ENCODE measurements around the gene SEMA4D.

Gene SEMA4D

DNA sequence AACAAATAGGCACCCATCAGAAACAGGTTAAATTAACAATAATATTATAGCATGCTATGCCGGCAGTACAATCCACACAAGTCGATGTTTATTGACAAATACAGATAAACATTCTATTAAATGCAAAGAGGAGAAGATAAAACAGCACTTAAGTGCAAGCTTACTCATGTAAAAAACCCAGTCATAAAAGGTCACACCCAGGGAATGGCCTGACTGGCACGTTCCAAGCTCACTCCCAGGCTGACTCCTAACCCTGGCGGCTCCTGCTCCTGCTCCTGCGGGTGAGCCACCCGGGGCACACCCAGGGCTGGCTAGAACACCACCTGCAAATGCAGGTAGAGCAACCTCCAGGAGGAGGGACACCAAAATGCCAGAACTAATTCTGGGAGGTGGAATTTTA is 66.9 kb downstream of the SEMA4D start:
- no peak for DNase-seq (ENCODE audit: low read depth in 2 of 2)

DNA sequence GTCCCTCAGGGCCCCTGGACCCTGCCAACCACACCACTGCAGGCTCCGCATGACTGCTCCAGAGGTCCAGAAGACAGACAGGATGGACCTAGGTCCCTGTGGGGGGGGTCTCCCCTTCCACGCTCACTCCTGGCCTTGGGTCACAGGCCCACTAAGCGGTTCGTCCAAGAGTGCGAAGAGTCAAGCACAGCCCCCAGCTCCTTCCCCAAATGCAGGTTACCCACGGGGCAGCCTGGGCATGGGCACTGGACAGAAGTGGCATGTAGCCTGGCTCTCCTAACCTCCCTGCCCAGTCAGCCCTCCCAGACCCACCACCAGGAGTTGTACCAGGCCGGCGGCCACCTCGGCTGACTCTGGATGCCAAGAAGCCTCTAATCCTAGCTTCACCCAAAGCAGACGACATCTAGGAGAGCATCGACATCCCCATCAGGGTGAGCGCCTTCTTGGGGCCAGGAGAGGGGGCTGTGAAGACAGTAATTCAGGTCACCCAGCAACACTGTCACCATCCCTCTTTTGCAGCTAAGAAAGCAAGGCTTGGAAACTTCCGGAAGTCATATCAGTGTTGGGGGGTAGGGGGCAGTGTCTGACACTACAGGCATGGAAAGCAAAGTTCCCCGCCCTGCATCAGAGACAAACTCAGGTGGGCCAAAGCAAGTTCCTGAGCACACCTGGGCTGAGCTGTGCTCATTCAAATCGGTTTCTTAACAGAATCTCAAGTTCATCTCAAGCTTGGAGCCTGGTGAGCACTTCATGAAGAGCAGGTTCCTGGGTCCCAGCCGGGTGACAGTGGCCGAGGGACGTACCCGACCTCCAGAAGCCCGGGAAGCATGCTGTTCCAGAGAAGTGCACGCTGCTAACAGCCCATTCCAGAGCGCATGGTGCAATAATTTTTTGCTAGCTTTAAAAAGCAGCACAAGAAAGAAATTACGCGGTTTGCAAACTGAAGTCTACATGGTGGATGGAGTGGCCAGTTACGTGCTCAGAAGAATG is 68.7 kb downstream of the SEMA4D start:
- DNase-seq (ENCODE audit: low read depth in 2 of 2), result no peak

DNA sequence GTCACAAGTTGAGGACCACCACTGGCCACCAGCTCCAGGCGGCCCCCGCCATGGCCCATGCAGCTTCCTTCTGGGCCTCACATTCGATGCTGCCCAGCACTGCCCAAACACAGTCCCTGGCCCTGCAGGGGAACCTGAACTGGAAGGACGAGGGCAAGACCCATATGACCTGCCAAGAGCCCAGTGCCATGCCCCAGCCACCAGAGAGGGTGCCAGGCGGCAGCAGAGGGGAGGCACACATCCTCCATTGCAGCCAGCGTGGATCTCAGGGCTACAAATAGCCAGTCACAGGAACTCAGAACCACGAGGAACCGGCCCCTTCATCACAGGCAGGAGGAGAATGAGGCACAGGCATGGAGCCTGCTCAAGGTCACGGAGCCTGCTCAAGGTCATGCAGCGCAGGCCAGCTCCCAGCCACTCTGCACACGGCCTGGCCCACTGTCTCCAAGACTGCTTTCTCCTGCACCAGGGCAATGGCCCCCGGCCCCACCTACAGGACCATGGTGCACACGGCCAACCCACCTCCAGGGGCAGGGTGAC is 69.6 kb downstream of the SEMA4D start:
- no peak for DNase-seq (ENCODE audit: low read depth in 2 of 2)

DNA sequence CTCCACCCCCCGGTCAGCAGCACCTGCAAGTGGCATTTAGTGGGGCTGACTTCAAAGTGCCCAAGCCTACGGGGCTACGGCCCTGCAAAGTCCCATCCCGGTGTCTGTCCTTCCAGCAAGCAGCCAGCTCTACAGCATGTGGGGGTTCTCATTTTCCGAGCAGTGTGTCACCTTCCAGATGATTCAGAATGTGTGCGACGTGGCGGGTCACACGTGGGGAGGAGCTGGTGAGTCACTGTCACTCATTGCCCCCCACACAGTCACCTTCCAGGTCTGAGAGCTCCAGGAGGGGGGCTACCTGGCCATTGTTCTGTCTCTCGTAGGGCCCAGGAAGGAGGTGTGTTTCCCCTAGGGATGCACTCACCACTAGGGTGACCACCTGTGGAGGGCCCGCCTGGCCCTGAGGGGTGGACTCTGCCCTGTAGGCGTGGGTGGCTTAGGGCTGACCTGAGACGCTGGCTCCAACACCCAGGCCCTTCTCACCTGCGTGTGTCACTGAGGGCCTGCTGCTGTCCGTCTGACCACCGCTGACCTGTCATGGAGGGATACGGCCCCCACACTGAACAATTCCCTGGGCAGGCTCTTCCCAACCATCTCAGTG is 70.2 kb downstream of the SEMA4D start:
- peak; percentile 65 to 74 for DNase-seq (ENCODE audit: low read depth in 2 of 2)

DNA sequence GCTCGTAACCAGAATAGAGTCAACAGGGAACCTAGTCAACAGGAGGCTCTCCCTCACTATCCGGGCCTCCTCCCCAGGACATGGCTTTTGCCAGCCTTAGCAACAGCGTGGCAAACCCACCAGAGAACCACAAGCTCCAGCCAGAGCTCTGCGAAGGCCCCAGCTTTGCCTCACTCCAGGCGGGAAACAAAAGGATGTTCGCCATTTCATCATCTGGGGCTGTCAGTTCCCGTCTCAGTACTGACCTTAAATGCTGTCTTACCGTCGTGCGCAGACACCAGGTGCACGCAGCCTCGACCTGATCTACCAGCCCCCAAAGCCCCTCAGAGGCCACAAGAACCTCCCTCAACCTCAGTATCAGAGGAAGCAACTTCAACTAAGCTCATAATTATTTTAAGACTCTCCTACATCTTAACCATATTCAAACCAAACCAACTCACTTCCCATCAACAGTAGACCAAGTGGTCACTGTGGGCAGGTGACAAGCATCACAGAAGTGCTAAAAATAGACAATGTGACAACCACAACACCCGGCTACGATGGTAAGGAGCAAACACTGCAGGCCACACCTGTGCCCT is 71.4 kb downstream of the SEMA4D start:
- DNase-seq (ENCODE audit: low read depth in 2 of 2), result peak; percentile 41 to 44

DNA sequence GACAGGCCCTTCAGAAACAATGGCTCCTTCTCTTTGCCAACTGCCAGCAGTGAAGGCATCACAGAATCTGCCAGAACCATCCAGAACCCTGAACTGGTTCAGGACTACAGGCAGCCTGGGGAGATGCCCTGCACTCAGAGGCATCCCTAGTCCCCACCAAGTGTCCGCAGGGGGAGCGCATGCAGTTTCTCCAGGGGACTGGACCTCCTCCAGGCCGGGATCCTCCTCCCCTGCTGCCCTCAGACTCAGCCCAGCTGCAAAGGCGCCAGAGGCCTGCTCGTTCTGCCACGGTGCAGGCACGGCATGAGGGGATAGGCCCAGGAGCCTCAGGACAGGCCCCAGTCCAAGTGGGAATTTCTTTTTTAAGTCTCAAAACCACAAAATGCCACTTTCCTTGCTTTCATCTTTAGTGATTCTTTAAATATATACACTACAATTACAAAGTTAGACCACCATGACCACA is 72.0 kb downstream of the SEMA4D start:
- DNase-seq (ENCODE audit: low read depth in 2 of 2), result no peak

DNA sequence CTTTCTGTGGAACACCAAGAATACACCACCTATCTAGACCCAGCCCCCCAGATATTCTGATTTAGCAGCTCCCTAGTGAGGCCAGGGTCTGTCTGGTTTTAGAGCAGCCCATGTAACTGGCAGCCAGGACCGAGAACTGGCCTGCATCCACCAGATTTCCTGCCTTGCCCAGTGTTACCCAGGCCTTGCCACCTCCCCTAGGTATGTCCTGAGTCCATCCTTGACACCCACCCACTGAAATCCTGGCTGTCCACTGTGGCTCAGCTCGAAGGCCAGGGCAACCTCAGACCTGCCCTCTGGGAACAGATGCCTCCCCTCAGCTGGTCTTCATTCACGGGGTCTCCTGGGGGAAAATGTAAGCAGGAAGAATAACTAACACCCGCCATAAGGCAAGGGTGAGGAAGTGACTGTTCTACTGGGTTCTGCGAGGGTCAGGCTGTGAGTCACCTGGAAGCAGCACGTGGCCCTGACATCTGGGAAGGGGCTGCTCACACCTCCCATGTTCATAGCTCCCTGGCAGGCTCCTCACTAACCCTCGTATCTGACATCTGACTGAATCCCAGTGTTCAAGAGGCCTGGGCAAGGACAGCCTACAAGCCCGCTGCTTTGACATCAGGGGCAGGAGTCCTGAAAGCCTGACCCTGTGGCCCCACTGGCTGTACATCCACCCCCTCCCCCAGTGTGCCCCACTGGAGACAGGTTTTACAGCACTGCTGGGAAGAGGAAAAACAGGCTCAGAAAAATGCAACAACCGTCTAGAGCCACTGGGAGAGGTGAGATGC is 72.7 kb downstream of the SEMA4D start:
- DNase-seq (ENCODE audit: low read depth in 2 of 2), result no peak

DNA sequence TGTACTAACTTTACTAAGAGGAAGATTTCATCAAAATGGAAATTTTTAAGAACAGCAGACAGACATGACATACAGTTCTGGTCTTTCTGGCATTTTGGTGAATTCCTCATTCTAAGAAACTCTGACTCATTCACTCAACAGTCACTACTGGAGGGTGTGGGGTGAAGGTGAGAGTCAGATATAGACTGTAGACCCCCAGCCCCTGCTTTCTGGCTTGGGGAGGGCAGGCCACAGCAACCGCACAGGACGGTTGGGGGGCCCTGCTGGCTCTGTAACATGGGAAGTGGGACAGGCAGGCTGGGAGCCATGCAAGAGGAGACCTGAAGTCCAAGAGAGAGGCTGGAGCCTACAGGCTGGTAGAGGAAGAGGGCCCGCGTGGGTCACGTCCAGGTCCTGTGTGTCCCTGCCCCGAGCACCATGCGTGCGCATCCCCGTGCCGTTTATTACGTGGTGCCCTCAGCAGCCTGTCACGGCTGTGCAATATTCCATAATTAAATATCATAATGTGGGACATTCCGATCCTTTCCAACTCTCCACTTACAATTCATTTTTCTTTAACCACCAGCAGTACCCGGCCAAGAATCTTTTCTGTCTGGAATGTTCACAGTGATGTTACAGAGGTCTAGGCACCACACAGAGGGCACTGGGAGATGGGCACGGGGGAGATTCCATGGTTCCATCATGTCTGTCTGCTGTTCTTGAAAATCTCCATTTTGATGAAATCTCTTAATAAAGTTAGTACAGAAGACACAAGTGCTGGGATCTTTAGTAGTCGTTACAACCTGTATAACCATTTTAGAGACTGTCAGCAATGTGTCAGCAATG is 75.5 kb downstream of the SEMA4D start:
- DNase-seq (ENCODE audit: low read depth in 2 of 2), result peak; percentile 61 to 68

DNA sequence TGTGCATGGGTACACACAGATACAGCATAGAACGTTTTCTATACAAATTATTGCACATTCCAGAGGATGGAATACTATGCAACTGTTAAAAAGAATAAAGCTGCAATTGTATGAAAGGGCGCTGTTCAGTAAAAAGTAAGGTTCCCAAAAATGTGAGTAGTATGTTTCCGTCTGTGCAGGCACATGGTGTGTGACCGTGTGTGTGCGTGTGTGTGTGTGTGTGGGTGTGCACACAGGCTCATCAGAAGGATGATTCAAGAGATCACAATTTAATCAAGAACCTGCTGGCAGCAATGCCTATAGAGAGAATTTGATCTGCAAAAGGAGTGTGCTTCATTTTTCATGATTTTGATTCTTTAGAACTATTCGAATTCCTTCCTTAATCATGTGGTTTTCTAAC is 76.3 kb downstream of the SEMA4D start:
- DNase-seq (ENCODE audit: low read depth in 2 of 2), result no peak

DNA sequence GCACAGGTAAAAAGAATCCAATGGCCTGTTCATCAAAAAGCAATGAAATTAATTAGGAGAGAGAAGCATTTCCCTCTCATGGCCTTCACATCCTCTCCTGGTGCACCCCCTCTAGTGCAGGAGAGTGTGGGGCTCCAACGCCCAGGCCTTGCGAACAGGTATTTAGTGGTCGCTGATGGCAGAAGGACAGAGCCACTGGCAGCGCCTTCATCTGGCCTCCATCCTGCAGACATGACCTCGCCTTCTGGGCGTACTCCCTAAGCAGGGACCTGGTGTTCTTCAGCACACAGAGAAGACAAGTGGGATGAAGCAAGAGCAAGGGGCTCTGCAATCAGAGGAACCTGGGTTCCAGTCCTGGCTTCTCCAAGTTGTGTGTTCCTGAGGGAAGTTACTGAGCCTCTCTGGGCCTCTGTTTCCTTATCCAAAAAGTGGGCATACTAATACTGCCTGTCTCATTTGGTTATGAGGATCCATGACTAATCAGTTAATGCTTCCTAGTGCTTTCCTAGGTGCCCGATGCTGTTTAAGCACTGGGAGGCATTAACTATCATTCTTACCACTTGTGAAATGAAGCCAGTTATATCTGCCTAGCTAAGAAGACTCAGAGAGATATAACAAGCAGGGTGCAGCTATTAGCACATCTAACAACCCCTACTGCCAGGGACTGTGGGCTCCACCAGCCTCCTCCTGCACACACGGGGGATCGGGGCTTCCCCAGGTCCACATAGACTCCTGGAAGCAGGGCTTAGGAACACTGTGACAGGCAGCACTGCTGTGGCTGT is 77.3 kb downstream of the SEMA4D start:
- DNase-seq (ENCODE audit: low read depth in 2 of 2), result no peak

DNA sequence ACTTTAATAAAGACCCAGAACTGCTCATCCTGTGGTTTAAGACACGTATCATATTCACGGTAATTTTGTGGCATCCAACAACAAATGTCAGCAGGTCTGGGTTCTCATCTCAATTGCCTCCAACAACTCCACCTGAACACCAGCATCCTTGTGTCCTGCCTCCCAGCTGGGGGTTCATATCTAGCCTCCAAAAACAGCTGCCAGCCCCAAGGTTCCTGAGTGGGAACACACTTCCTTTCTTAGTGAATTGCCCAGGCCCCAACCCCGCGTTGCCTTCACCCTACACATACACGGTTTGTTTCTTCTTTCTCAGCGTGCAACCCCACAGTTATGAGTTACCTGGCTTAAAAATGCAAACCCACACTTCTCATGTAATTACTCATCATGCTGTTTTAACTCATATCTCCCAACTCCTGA is 77.9 kb downstream of the SEMA4D start:
- DNase-seq (ENCODE audit: low read depth in 2 of 2), result no peak

DNA sequence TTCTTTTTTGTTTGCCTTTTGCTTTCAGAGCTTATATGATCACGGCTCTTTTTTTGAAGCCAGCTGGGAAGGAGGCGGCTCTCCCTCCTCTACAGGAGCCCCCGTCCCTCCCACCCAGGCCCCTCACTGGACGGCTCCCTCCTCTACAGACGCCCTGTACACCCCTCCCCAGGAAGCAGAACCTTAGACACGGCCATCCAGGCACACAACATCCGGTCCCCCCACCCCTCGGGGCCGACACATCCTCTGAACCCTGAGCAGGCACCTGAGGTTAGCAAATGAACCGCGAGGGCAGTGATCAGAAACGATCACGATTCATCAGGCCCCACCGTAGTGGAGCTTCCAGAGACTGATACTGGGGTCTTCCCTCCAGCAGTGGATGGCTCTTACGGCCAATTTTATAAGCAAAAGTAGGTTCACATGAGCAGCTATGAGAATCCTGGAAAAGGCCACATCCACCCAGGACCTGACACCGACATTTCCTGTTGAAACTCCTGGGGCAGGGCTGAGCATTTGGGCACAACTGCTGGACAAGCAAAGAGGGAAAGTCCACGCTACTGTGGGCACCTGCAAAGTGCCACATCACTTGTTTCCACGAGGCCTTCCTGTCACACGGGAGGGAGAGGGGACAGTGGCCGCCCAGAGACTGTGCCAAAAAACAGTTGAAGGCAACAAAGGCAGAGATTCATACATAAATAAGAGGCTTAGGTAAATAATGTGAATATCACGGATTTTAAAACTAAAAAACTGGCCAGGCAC is 78.9 kb downstream of the SEMA4D start:
- DNase-seq (ENCODE audit: low read depth in 2 of 2), result peak; percentile 64 to 71

DNA sequence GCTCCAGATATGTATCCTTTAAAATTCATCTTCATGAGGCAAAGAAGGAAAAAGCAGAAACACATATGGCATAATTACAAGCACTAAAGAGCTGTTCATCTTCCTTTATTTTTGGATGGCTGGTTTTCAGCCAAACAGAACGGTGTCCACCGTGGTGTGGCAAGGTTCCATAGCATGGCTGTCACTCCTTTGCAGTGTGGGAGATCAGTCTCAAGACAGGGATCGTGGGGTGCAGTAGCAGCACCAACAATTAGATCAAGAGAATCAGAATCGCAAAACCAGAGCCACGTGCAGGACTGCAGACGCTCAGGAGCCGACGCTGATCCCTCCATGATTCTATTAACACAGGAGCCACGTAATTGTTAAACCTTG is 79.5 kb downstream of the SEMA4D start:
- no peak for DNase-seq (ENCODE audit: low read depth in 2 of 2)

DNA sequence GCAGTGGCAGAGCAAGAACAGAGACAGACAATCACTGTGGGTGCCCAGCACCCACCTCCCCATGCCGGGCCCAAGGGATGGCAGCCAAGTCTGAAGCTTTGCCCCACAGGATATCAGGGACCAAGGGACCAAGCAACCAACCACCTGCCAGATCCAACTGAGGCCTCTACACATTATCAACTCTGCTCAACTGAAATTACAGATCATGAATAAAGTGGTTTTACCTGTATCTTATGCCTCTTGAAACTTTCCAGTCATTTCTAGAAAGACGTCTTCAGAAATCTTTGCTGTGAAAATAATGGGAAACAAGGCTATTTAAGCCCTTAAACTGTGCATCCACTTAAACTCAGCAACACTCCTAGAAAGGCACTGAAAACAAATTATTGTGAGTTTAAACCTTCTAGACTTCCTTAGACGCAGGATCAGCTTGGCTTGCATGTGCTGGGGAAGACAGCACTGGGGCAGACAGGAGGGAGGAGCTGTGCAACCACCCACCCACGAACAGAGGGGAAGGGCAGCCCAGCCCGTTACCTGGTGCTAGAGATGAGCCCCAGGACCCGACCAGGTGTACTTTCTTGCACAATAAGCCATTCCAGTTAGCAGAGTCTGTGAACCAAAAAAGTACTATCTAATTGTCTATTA is 80.0 kb downstream of the SEMA4D start:
- no peak for DNase-seq (ENCODE audit: low read depth in 2 of 2)

DNA sequence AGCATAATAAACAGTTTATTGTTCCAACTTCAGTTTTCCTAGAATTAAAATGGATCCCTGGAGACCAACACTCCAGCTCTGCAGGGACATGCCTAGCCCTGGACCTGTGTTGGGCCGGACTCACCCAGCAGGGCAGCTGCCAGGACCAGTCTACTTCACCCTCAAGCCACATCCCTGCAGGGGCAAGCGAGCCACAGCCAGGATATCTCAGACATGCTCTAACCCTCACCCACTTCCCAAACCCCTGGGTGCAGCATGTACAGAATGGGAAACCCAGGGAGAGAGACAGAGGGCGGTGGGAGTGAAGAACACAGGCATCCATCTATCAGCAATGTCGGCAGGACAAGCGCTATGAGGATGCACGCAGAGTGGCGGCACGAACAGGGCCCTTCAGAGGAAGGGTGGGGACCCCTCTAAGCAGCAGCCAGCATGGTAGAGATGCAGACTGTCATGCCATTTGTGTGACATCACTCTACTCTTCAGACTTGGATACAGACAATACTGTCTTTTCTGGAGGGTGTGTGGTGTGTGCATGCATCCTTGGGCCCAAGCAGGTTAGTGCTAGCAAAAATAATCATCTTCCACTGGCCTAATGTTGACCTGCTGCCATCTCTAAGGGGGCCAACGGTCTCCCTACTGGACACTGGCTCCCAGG is 83.1 kb downstream of the SEMA4D start:
- DNase-seq (ENCODE audit: low read depth in 2 of 2), result no peak

DNA sequence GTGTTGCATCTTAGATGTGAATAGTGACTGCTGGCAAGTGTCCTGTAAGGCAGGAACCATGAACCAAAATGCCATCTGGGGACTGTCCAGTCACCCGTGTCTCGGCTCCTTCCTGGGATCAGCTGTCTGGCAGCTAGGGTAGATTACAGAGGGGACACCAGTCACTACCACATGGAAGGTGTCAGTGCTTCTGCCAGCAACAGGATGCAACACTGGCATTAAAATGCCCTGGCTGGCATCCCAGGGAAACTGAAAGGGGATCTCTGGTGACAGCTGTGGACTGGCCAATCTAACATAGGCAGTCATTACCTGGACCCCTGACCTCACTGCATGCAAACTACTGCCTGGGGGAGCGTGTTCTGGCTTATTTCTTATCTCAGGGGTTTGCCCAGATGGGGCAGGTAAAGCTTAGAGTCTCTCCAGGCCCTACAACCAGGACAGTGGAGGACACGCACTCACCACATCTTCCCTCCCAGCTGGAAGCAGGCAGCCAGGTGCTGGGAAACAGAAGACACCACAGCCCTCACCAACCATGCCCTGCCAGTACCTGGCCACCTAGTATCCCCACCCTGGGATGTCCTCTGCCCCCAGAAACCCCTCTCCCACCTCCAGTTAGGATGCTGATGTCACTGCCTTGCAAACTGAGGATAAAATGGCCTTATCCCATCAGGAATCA is 83.8 kb downstream of the SEMA4D start:
- no peak for DNase-seq (ENCODE audit: low read depth in 2 of 2)

DNA sequence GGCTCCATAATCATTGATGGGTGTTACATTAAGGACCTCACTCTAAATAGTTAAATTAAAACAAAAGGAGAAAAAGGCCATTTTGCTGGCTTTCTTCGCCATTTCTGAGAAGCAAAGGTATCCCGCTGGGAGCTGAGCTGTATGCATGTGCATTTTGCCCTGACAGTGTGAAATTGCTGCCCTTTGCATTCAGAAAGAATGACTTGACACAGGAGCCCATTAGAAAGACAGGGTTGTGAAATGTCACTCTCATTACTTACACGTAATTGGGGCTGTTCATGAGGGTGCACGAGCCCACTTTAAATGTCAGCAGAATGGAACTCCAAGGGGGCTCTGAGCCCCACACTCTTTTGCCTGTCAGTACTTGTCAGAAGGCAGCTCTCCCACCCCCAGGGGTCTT is 85.0 kb downstream of the SEMA4D start:
- DNase-seq (ENCODE audit: low read depth in 2 of 2), result no peak

DNA sequence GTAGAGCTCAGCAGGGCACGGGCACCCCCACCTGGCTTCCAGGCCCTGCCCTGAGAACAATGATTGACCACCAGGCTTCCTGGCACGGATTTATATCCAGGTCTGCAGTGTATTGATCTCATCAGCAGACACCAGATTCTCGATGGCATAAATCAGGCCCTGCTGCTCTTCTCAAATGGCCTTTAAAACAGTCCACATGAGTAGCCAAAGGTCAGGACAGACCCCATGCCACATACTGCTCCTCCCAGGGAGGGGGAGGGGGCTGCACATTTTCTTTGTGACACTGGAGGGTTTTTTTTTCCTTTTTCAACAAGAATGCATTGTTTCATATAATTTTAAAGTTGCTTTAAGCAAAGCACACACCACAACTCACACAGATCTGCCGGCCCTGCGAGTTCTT is 85.4 kb downstream of the SEMA4D start:
- DNase-seq (ENCODE audit: low read depth in 2 of 2), result no peak
